AG04449 (cell line): ENCODE results near the gene DAAM2.

ENCODE experiments used
- CTCF ChIA-PET: fragments of 350-600 bp; formaldehyde crosslinking; extraction: SDS; loops from one replicate; lab custom pipeline; 2021; ENCODE audit warnings: antibody characterized with exemption; lab: Yijun Ruan, JAX
- POLR2A ChIA-PET: fragments of 400-600, 350-600 bp; formaldehyde crosslinking; extraction: SDS; loops from one replicate; lab custom pipeline; 2020; ENCODE audit warnings: antibody characterized with exemption, inconsistent platforms; lab: Yijun Ruan, JAX
- DNase-seq: peaks from one replicate; pipeline ENCODE4 v3.0.0-alpha.2; 2010; ENCODE audit warnings: low read depth, low spot score
- H3K4me3 ChIP-seq: 2 replicates; pipeline ENCODE4 v1.5.1; 2011; ENCODE audit warnings: low read depth, mild to moderate bottlenecking, control low read depth, low read length
- TF ChIP-seq, protein P1 (sequence below): IDR thresholded peaks from one replicate; pipeline ENCODE4 v1.5.1; 2011; ENCODE audit warnings: mild to moderate bottlenecking, moderate library complexity, low read length, control low read depth, inconsistent platforms; ENCODE audit not compliant: insufficient read depth; ENCODE audit errors: missing control alignments

DAAM2 gene

DNA sequence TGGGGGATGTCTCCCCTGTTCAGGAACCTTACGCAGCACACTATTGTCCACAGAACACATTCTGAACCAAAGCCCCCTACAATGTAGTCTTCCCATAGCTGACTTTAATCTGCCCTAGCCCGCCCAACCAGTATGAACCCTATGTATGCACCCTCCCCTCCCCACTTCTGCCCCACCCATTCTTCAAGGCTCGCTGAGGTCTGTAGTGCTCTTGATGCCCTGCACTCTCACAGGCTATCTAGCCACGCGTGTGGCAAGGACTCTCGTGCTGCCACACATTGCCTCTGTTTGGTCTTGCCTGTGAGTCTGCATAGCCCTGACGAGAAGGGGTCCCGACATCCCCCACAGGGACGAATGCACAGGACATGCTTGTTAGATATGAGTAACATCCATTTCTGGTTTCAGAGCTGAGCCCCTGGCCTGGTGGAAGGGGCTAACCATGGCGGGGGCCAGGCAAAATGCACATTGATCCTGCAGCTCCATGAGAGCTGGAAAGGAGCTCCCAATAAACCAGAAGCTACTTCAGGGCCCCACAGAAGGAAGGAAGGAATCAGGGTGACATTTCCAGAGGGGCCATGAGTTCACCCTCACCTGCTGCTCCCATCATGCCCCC, 119.4 kb downstream of the DAAM2 start:
- TF ChIP-seq, protein P1, sequence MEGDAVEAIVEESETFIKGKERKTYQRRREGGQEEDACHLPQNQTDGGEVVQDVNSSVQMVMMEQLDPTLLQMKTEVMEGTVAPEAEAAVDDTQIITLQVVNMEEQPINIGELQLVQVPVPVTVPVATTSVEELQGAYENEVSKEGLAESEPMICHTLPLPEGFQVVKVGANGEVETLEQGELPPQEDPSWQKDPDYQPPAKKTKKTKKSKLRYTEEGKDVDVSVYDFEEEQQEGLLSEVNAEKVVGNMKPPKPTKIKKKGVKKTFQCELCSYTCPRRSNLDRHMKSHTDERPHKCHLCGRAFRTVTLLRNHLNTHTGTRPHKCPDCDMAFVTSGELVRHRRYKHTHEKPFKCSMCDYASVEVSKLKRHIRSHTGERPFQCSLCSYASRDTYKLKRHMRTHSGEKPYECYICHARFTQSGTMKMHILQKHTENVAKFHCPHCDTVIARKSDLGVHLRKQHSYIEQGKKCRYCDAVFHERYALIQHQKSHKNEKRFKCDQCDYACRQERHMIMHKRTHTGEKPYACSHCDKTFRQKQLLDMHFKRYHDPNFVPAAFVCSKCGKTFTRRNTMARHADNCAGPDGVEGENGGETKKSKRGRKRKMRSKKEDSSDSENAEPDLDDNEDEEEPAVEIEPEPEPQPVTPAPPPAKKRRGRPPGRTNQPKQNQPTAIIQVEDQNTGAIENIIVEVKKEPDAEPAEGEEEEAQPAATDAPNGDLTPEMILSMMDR: no peak
- CTCF ChIA-PET: interaction anchor here (1.9 kb wide), 1 partner anchor 20 kb away, joined by 5 read pairs; no protein-coding TSS in a partner anchor
- POLR2A ChIA-PET: no interaction called here
- no peak for DNase-seq
- no peak overlapping the region for H3K4me3 ChIP-seq

DNA sequence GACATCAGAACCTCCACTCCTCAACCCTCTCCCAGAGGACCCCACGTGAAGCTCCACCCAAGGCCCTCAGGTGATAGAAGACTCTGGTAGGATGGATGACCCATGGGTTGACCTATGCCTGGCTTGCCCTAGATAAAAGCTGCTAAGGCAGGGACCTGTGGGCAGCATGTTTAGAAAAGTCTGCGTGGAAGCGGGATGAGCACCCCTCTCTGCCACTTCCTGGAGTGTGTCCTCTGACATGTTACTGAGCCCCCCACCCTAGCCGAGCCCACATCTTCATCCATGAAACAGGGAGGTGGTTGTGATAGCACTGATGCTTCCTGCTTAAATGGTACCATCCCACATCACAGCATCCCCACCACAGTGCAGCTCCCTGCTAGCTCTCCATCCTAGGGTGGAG, 120.3 kb downstream of the DAAM2 start:
- no peak overlapping the region for H3K4me3 ChIP-seq
- TF ChIP-seq, protein P1: no peak
- ChIA-PET CTCF (interaction anchor here (1.9 kb wide), 1 partner anchor 21 kb away, joined by 5 read pairs; no protein-coding TSS in a partner anchor), POLR2A (no interaction called here)
- no peak for DNase-seq

DNA sequence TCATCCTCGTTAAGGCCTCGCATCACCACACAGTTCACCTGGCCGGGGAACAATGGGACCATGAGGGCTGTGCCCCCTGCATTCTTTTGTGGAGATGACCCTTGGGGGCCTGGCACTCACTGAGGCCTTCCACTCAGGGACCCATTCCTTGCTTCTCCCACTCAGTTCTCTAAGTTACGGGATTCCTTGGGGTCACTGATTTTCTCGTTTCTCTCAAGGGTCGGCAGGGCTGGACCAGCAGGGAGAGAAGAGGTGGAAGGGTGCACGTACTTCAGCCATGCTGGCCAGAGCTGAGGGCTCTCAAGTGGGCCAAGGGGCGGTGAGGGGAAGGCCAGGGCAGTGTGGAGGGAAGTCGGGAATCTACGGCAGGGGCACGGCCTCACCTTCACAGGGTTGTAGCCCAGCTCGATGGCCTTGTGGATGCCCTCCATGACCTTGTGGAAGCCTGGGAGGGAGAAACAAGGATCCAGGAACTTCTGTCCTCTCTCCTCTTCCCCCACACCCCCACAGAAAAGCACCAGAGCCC, 121.3 kb downstream of the DAAM2 start:
- H3K4me3 ChIP-seq: no peak overlapping the region
- no peak for DNase-seq
- TF ChIP-seq, protein P1: no peak
- POLR2A ChIA-PET: no interaction called here
- CTCF ChIA-PET: no interaction called here

DNA sequence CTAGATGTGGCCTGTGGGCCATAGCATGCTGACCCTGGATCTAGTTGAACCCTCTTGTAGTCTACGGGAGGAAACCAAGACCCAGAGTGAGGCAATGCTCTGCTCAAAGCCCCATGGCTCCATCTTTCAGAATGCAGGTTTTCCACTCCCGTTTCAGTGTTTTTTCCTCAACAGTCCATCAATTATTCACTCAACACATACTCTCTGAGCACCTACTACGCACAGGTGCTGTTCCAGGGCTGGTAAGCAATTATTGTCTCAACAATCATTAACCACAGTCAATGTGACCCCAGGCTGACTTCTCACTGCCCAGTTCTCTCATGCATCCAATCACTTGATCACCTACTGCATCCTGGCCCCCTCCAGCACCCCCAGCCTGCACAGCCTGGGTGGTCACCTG, 122.1 kb downstream of the DAAM2 start:
- H3K4me3 ChIP-seq: no peak overlapping the region
- TF ChIP-seq, protein P1: no peak
- ChIA-PET CTCF (no interaction called here), POLR2A (no interaction called here)
- no peak for DNase-seq

DNA sequence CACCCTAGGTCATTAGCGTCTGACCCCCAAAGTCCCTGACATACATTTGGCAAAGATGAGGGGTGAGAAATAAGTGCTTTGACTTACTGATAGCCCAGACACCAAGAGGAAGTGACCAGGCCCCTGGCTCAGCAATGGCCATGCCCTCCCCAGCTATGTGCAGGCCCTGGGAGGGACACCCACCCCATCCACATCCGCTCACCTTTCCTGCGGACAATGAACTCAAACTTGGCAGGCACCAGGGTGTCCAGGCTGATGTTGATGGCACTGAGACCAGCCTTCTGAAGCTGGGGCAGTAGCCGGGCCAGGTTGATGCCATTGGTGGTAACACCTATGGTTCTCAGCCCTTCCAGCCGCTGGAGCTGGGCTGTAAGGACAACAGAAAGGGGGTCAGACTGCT, 123.7 kb downstream of the DAAM2 start:
- DNase-seq: no peak
- ChIA-PET POLR2A (no interaction called here), CTCF (interaction anchor here (0.9 kb wide), 1 partner anchor 554 kb away, joined by 4 read pairs; no protein-coding TSS in a partner anchor)
- H3K4me3 ChIP-seq: no peak overlapping the region
- TF ChIP-seq, protein P1: no peak

DNA sequence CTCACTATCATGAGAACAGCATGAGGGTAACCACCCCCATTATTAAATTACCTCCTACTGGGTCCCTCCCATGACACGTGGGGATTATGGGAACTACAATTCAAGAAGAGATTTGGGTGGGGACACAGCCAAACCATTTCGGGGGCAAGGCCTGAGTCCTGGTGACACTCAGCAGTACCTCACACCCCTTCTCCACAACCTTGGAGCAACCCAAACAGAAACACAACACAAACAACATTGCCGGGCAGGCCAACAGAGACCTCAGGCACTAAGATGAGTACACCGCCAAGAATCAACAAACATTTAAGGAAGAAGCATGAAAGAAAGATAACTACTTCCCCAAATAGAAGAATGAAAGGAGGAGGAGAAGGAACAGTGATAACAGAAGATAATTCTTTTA, 125.2 kb downstream of the DAAM2 start:
- POLR2A ChIA-PET: no interaction called here
- TF ChIP-seq, protein P1: no peak
- H3K4me3 ChIP-seq: no peak overlapping the region
- DNase-seq: no peak
- CTCF ChIA-PET: no interaction called here
